Adipocyte (in vitro differentiated cells): ENCODE data around the gene LHX1.

Experiments
- DNase-seq: peaks from one replicate; pipeline ENCODE4 v3.0.0-alpha.2; 2015; ENCODE audit warnings: low read depth
- H3K27me3 ChIP-seq: replicated peaks from 2 replicates; pipeline ENCODE4 v1.7.0; 2013; ENCODE audit warnings: mild to moderate bottlenecking, low read length, moderate library complexity; ENCODE audit not compliant: control insufficient read depth, insufficient read depth
- H3K36me3 ChIP-seq: 2 replicates; pipeline ENCODE4 v1.7.0; 2013; ENCODE audit warnings: low read length, mild to moderate bottlenecking, moderate library complexity; ENCODE audit not compliant: control insufficient read depth, insufficient read depth, severe bottlenecking
- H3K4me1 ChIP-seq: 2 replicates; pipeline ENCODE4 v1.7.0; 2013; ENCODE audit warnings: mild to moderate bottlenecking, low read length, moderate library complexity; ENCODE audit not compliant: control insufficient read depth, insufficient read depth
- H3K4me3 ChIP-seq: 2 replicates; pipeline ENCODE4 v1.7.0; 2013; ENCODE audit warnings: mild to moderate bottlenecking, low read length, moderate library complexity
- H3K9ac ChIP-seq: 2 replicates; pipeline ENCODE4 v1.7.0; 2013; ENCODE audit warnings: mild to moderate bottlenecking, low read length, moderate library complexity
- H3K9me3 ChIP-seq: 2 replicates; pipeline ENCODE4 v1.7.0; 2013; ENCODE audit warnings: mild to moderate bottlenecking, low read length, moderate library complexity; ENCODE audit not compliant: control insufficient read depth

The LHX1 gene

DNA sequence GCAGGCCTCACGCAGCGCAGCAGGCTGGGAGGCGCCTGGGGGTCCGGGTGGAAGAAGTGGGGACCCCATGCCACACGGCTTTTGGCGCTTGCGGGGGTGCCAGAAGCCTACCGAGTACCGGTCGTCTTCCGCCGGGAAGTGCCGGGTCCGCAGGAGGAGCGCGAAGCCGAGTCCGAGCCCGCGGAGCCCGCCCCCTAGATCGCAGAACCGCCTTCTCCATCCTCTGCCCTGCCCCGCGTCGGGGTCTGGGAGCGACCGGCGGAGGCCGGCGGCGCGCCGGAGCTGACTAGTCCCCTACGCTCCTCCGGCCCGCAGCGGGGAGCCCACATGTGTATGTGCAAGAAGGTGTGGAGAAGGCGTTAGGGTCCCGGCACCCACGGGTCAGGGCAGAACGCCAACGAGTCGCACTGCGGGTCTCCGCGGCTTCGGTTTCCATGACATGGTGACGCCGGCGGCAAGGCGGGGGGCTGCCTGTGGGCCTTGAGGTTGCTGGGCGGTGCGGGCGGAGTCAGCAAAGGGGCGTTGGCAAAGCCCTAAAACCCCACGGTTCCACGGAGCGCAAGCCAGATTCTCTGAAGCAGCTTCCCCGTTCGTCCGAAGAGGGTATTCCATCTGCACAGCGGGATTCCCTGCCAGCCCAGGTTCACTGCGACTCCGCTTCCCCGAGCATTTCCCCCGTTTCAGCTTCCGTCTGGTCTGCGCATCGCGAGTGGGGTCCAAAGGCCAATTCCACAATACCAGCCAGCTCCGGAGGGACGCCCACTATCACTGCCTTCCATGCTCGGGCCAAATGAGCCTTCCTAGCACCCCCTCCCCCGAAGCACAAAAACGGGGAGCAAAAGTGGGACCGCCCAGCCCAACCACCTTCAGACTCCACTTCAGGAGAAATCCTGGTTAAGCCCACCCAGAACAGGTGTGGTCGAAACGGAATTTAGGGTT is 2.3 kb upstream of the LHX1 start:
- DNase-seq, result no peak
- no peak overlapping the region for H3K4me3 ChIP-seq
- H3K4me1 ChIP-seq, result peaks cover 14% of the 10 kb centered on the region
- H3K36me3 ChIP-seq, result no peaks in the 10 kb centered on the region
- peaks cover 96% of the 10 kb centered on the region for H3K27me3 ChIP-seq
- no peak overlapping the region for H3K9ac ChIP-seq
- H3K9me3 ChIP-seq, result peaks cover 5% of the 10 kb centered on the region

DNA sequence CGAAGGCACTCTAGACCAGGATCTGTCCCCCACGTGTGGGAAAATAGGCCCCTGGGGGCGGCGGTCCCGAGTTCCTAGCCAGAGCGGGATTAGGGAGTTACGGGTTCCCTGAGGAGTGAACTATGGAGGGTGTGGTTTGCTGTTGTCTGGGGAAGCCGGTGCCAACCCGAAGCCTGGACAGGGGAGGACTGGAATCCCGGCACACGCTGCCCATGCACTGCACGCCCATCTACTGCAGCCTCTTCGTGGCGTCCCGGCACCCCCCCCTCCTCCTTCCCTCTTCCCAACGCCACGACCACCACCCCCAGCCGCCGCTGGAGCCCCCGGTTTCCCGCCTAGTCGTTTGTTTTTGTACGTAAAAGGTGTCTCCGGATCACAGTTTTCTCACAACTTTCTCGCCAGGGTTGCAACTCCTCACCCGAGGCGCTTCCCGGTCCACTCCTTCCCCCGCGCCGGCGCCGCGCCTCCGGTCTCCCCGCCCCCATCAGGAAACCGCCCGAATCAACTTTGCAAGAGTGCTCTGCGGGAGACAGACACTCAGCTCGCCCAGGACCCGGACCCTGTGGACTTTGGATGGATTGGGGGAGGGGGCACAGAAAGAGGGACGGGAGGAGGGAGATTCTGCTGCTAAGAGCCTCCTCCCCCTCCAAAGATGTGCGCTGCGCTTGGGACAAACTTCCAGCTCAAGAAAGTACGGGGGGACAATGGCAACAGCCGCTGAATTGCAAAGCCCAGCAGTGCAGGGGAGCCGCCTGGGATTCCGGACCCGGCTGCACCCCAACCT is 1.4 kb upstream of the LHX1 start:
- peaks cover 14% of the 10 kb centered on the region for H3K4me1 ChIP-seq
- no peak overlapping the region for H3K9ac ChIP-seq
- DNase-seq, result no peak
- H3K36me3 ChIP-seq, result no peaks in the 10 kb centered on the region
- H3K27me3 ChIP-seq, result peaks cover 95% of the 10 kb centered on the region
- H3K9me3 ChIP-seq, result peaks cover 5% of the 10 kb centered on the region
- H3K4me3 ChIP-seq, result no peak overlapping the region

DNA sequence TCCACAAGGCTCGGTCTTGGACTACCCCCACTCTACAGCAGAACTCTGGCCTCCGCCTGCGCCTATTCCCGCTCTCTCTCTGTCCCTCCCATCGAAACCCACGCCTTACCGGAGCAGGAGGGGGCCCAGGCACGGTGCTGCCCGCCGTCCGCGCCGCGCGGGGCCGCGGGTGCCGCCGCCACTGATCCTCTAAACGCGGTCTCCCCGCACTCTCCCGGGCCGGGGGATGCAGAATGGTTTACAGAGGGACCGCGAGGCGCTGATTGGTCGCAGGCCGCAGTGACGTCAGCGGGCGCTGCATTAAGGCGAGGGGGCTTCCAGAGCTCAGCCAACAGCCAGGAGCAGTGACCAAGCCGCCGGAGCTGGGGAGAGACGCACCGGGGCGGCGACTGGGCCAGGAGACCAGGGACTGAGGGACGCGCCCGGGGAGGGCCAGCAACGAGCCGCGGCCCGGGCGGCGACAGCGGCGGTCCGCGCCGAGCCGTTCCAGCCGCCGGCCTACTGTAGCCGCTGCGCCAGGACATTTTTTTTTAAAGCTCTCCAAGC is 747 bp upstream of the LHX1 start:
- H3K27me3 ChIP-seq, result peaks cover 95% of the 10 kb centered on the region
- no peak for DNase-seq
- H3K4me1 ChIP-seq, result peaks cover 14% of the 10 kb centered on the region

DNA sequence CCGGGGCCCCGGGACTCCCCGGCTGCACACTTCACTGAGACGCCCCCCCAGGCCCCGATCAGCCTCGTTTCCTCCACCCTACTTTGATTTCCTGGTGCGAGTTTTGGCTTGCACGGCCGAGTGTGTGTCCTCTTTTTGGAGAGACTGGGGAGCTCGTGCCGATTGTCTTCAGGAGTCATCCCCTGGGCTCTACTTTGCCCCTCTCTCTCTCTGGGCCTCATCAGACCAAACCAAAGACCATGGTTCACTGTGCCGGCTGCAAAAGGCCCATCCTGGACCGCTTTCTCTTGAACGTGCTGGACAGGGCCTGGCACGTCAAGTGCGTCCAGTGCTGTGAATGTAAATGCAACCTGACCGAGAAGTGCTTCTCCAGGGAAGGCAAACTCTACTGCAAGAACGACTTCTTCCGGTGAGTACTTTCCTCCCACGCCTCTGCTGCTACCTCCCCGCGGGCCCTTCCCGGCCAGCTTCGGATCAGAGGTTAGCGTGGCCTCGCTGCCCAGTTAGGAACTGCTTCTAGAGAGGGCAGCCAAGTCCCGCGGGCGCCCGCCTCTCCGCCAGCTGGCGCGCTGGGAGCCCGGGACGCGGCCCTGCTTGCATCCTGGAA is 787 bp downstream of the LHX1 start:
- Histone ChIP-seq H3K4me1 (peaks cover 8% of the 10 kb centered on the region), H3K27me3 (peaks cover 97% of the 10 kb centered on the region), H3K36me3 (no peaks in the 10 kb centered on the region), H3K9ac (no peak overlapping the region), H3K9me3 (peaks cover 5% of the 10 kb centered on the region), H3K4me3 (no peak overlapping the region)
- DNase-seq, result no peak

More for the DNA sequence above, 747 bp upstream of the LHX1 start:
- no peaks in the 10 kb centered on the region for H3K36me3 ChIP-seq
- no peak overlapping the region for H3K9ac ChIP-seq
- peaks cover 5% of the 10 kb centered on the region for H3K9me3 ChIP-seq
- no peak overlapping the region for H3K4me3 ChIP-seq

DNA sequence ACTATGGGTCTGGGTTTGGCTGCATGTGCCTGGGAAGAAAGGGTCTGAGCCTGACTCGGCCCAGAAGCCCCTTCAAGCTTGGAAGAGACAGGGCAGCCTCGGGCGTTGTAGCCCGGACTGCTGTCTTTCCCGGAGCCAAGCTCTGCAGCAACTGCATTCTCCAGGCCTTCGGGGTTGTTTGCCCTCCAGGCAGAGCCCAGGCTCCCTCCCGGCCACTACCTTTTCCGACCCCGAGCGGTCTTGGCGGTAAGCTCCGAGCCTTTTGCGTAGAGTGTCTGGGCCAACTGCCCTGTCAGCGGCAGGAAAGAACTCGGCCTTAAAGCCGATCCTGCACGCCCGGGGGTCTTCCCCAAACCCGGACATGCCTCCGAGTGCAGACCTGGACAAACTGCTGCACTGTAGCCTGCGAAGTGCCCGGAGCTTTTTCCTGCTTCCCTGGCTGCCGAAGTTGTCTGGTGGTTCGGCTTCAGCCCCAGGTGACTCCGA is 1.3 kb downstream of the LHX1 start:
- H3K9ac ChIP-seq, result no peak overlapping the region
- H3K27me3 ChIP-seq, result peaks cover 97% of the 10 kb centered on the region
- no peaks in the 10 kb centered on the region for H3K36me3 ChIP-seq
- peaks cover 8% of the 10 kb centered on the region for H3K4me1 ChIP-seq
- peaks cover 5% of the 10 kb centered on the region for H3K9me3 ChIP-seq
- H3K4me3 ChIP-seq, result no peak overlapping the region
- no peak for DNase-seq

DNA sequence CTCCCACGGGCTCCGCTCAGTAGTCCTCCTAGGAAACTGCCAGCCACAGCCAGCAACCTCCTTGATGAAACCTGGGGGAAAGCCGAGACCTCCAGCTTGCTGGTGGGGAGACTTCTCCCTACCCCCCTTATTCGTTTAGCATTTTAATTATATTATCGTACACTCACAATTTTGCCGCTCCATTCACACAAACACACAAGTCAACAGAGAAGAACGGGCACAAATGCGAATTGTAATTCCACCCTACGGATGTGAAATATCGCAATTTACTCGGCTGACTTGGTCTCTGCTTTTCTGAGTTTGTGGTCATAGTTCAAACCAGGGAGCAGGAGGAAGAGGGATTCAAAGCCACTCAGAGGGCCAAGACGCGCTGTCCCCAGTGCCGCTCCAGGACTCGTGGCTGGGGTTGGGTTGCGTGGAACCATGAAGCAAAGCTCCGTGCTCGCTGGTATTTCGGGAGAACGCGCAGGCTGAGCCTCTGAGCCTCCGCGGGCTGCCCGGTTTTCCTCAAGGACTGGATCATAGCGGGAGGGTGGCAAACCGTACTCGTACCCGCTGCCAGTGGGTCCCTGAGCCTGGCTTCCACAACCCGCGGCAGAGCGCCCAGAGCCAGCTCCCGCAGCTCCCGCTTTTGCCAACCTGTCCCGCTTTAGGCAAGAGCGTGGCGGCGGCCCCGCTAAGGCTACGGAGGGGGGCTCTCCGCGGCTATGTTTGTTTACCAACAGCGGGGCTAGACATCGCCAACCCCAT is 2.0 kb downstream of the LHX1 start:
- peaks cover 8% of the 10 kb centered on the region for H3K4me1 ChIP-seq
- H3K4me3 ChIP-seq, result no peak overlapping the region
- no peaks in the 10 kb centered on the region for H3K36me3 ChIP-seq
- no peak for DNase-seq
- peaks cover 5% of the 10 kb centered on the region for H3K9me3 ChIP-seq
- no peak overlapping the region for H3K9ac ChIP-seq
- peaks cover 97% of the 10 kb centered on the region for H3K27me3 ChIP-seq

DNA sequence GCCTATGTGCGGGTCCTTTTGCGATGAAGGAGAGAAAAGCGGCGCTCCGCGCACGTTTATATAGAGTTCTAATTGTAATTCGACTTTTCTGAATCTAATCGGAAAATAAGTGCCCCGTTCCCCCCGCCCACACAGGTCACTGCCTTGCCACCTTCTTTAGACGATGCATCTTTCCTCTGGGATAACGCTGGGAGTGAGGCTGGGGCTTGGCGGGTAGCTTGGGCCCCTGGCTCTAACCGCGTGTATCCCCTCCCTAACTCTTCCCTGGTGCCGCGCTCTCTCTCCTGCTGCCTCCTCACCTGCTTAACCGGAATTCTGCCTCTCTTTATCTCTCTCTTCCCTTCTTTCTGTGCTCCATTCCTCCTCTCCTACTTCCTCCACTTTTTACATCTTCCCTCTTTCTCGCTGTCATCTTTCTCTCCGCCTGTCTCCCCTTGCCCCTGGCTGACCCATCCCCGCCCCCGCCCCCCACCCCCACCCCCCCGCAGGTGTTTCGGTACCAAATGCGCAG is 2.6 kb downstream of the LHX1 start:
- H3K4me3 ChIP-seq, result no peak overlapping the region
- H3K4me1 ChIP-seq, result peaks cover 8% of the 10 kb centered on the region
- H3K27me3 ChIP-seq, result peaks cover 97% of the 10 kb centered on the region
- H3K36me3 ChIP-seq, result no peaks in the 10 kb centered on the region
- DNase-seq, result no peak
- H3K9ac ChIP-seq, result no peak overlapping the region
- peaks cover 5% of the 10 kb centered on the region for H3K9me3 ChIP-seq

DNA sequence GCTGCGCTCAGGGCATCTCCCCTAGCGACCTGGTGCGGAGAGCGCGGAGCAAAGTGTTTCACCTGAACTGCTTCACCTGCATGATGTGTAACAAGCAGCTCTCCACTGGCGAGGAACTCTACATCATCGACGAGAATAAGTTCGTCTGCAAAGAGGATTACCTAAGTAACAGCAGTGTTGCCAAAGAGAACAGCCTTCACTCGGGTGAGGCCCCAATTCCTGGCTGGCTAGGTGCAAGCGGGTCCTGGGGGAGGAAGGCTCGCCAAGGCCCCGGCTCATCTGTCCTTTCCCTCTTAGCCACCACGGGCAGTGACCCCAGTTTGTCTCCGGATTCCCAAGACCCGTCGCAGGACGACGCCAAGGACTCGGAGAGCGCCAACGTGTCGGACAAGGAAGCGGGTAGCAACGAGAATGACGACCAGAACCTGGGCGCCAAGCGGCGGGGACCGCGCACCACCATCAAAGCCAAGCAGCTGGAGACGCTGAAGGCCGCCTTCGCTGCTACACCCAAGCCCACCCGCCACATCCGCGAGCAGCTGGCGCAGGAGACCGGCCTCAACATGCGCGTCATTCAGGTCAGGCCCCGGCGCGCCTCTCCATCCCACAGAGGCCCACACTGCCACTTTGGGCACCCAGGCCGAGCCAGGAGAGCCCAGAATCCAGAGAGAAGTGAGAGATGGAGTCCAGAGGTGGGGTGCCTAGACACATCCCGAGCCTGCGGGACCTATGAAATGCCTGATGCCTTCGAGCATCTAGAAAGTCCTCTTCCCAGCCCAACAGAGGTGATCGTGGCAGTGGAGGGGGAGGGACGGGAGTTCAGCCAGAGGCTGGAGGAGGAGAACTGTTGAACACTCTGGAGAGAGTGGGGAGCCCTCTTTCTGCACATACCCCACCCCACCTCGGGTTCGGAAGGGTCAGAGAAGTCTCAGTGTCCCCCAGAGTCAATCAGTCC is 3.3 kb downstream of the LHX1 start:
- Histone ChIP-seq H3K4me1 (peaks cover 8% of the 10 kb centered on the region), H3K27me3 (peaks cover 97% of the 10 kb centered on the region), H3K9me3 (peaks cover under 1% of the 10 kb centered on the region), H3K9ac (no peak overlapping the region), H3K4me3 (no peak overlapping the region), H3K36me3 (no peaks in the 10 kb centered on the region)
- no peak for DNase-seq

DNA sequence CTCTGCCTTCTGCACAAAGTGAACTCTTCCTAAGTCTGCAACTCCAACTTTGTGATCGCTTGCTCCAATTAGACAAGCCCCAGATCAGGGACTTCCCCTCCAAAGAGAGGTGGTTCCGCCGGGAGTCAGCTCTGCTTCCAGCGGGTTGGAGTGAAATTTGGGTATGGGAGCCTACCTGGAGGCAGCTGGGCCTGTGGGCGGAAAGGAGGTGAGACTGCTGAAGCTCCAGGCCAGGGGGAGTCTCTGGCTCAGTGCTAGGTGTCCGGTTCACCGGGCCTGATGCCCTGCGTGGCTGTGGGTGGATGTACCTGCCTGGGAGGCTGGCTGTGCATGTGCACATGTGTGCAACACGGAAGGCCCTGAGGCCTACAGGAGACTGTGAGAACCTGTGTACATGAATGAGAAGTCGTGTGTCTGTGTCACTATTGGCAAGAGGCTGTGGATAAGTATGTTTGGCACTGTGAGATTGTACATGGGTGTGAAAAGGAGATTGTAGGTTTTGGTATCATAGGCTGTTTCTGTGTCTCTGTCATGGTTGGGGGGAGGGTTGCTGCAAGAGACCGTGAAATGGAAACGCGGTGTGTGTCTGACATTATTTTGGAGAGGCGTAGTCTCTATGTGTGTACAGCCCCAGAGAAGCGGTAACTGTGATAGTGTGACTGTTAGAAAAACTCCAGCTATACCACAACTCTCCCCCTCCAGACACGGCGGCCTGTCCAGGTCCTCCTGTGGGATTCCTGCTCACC is 4.2 kb downstream of the LHX1 start:
- Histone ChIP-seq H3K9ac (no peak overlapping the region), H3K9me3 (no peaks in the 10 kb centered on the region), H3K4me3 (no peak overlapping the region), H3K36me3 (no peaks in the 10 kb centered on the region), H3K4me1 (peaks cover 8% of the 10 kb centered on the region), H3K27me3 (peaks cover 97% of the 10 kb centered on the region)
- DNase-seq, result no peak
